ENCODE measurements around the gene FHOD3. TPM values are rescaled to one million over a fixed set of nuclear protein-coding genes. Genes with fewer than 3 reads are reported as not detected.

Gene FHOD3
- total and polyA plus RNA-seq, 11 donors = 109 to 532 (median 262) TPM

DNA sequence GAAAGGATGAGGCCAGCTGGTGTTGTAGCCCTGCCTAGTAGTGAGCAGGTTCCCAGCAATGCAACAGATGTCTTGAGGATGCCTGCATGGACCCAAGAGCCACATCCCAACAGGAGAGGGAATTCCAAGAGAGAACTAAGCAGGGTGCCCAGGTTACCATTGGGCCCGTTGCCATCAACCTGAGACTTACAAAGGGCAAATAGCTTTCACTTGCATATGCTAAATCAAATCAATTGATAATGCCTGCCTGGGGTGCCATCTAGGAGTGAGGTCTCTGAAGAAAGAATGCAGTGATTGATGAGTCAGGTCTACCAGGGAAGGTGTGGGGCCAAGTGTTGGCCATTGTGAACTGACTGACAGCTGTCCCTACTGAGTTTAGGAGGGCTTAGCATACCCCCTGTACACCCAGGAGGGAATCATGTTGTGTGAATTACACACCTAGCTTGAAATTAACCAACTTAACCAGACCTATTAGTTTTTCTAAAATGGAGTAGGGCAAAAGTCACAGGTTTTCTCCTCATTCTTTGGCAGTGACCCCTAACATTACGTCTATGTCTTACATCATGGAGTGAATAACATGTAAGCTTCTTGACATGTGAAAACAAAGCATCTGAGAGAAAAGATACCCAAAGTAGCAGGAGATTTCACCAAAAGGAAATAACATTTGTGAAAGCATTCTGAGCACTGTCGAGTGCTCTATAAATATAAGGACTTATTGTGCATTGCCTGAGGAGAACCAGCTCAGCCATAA lies 32.3 kb downstream of the FHOD3 start:
- intact Hi-C loops (cut with DNase I) = loop anchor here in 1 of 10 donors (10.0 kb wide), 1 partner anchor 135 kb away; no protein-coding TSS in a partner anchor
- no peak for DNase-seq
- 46 to 56% (median 48%) methylated on average over 3 of the region's 3 CpGs for WGBS, 4 donors

DNA sequence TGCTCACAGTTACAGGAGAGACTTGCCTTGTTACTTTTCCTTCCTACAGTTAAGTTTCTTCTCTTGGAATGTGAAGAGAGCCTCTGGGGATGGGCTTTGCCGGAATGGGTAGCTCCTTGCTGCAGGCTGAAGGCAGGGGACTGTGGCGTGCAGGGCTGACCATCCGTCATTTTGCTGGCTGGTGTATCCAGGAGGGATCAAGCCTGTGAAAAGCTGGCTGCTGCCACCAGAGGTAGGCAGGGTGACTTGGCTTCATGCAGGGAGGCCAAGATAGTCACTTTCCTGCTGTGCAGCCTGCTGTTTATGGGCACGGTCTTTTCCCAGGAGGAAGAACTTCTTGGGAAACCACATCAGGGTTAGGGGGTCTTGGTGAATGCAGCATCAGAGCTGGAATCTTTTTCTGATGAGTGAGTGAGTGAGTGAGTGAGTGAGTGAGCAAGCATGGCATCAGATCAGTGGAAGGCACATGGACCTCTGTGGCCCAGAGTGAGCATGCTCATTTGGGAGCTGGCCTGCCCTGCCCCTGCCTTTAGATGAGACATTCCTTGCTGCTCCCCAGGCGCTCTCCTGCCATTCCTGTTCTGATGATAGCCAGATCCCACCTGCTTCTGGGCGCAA lies 33.0 kb downstream of the FHOD3 start:
- 42 to 60% (median 52%) methylated on average over 6 of the region's 6 CpGs for WGBS, 4 donors

More for the DNA sequence above, 32.3 kb downstream of the FHOD3 start:
- Histone ChIP-seq H3K27ac (peak overlapping the region in 7 of 12 donors; percentile 20 to 83 (median 64)), H3K36me3 (no peaks in the 10 kb centered on the region), H3K9me3 (no peaks in the 10 kb centered on the region), H3K4me3 (no peak overlapping the region), H3K4me1 (peaks cover 0 to 91% (median 23%) of the 10 kb centered on the region in 12 donors), H3K27me3 (no peaks in the 10 kb centered on the region)
- TF ChIP-seq, protein P1, sequence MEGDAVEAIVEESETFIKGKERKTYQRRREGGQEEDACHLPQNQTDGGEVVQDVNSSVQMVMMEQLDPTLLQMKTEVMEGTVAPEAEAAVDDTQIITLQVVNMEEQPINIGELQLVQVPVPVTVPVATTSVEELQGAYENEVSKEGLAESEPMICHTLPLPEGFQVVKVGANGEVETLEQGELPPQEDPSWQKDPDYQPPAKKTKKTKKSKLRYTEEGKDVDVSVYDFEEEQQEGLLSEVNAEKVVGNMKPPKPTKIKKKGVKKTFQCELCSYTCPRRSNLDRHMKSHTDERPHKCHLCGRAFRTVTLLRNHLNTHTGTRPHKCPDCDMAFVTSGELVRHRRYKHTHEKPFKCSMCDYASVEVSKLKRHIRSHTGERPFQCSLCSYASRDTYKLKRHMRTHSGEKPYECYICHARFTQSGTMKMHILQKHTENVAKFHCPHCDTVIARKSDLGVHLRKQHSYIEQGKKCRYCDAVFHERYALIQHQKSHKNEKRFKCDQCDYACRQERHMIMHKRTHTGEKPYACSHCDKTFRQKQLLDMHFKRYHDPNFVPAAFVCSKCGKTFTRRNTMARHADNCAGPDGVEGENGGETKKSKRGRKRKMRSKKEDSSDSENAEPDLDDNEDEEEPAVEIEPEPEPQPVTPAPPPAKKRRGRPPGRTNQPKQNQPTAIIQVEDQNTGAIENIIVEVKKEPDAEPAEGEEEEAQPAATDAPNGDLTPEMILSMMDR (IDR thresholded peaks at IDR 0.05) = no peak
- TF ChIP-seq POLR2A (IDR thresholded peaks at IDR 0.05) = no peak
- ATAC-seq = no peak

DNA sequence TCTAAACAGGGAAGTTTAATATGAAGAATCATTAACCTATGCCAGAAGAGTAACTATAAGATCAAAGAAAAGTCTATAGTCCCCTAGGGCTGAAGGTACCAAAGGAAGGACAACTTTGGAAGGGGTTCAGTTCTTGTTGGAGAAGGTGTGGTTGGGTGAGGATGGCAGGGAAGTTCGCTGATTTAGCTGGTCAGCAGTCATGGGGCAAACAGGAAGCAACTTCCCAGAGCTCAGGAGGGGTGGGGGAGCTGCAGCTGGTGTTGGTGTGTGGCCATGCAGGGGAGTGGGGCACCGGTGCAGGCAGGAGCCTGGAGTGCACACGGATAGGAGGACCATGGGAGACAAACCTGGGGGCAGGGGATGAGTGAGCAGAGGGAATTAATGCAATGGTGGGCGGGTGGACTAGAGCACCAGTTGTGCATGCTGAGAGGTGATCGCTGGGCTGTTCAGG lies 34.0 kb downstream of the FHOD3 start:
- Histone ChIP-seq H3K4me1 (peaks cover 0 to 74% (median 14%) of the 10 kb centered on the region in 12 donors), H3K9me3 (no peaks in the 10 kb centered on the region), H3K36me3 (no peaks in the 10 kb centered on the region), H3K4me3 (no peak overlapping the region), H3K27ac (peak overlapping the region in 5 of 12 donors; percentile 30 to 83 (median 64)), H3K27me3 (no peaks in the 10 kb centered on the region)
- DNase-seq = no peak
- intact Hi-C loops (cut with DNase I) = no loop called here
- no peak for ATAC-seq
- TF ChIP-seq POLR2A (IDR thresholded peaks at IDR 0.05) = no peak
- TF ChIP-seq, protein P1 (IDR thresholded peaks at IDR 0.05) = no peak
- WGBS, 4 donors = 35 to 49% (median 44%) methylated on average over 5 of the region's 5 CpGs

More for the DNA sequence above, 33.0 kb downstream of the FHOD3 start:
- DNase-seq (no peak), ATAC-seq (no peak)
- Histone ChIP-seq H3K27ac (peak overlapping the region in 8 of 12 donors; percentile 18 to 83 (median 42)), H3K4me1 (peaks cover 0 to 84% (median 21%) of the 10 kb centered on the region in 12 donors), H3K9me3 (no peaks in the 10 kb centered on the region), H3K27me3 (no peaks in the 10 kb centered on the region), H3K36me3 (no peaks in the 10 kb centered on the region), H3K4me3 (no peak overlapping the region)
- intact Hi-C loops (cut with DNase I) = no loop called here
- TF ChIP-seq POLR2A (IDR thresholded peaks at IDR 0.05) = no peak
- TF ChIP-seq, protein P1 (IDR thresholded peaks at IDR 0.05) = no peak

DNA sequence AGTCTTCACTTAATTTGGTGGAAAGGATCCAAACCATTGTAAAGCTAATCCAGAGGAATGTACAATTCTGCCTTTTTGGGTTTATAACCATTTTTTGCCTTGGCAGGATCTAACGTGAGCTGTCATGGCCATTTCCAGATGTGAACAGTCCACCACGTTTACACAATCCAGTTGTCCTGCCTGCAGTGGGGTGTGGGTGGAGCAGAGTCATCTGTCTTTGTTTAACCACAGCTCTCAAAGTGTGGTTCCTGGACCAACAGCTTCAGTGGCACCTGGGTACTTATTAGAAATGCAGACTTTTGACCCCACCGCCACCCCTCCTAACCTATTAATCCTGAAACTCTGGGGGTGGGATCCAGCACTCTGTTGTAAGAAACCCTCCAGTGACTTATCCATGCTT lies 35.9 kb downstream of the FHOD3 start:
- no peaks in the 10 kb centered on the region for H3K9me3 ChIP-seq
- DNase-seq (no peak), ATAC-seq (no peak)
- TF ChIP-seq POLR2A (IDR thresholded peaks at IDR 0.05) = no peak
- TF ChIP-seq, protein P1 (IDR thresholded peaks at IDR 0.05) = no peak
- H3K36me3 ChIP-seq = no peaks in the 10 kb centered on the region
- H3K4me1 ChIP-seq = peaks cover 0 to 69% (median 14%) of the 10 kb centered on the region in 12 donors
- intact Hi-C loops (cut with DNase I) = no loop called here
- H3K27me3 ChIP-seq = no peaks in the 10 kb centered on the region
- peak overlapping the region in 7 of 12 donors; percentile 16 to 65 (median 40) for H3K27ac ChIP-seq
- H3K4me3 ChIP-seq = no peak overlapping the region
- 35 to 42% (median 38%) methylated on average over 3 of the region's 3 CpGs for WGBS, 4 donors
